ENCODE results near the gene CREB5. TPM values are rescaled to one million over a fixed set of nuclear protein-coding genes. Genes with fewer than 3 reads are reported as not detected.

Gene CREB5
- polyA plus RNA-seq, 1 donor from 2014 or later = 3.7 TPM

DNA sequence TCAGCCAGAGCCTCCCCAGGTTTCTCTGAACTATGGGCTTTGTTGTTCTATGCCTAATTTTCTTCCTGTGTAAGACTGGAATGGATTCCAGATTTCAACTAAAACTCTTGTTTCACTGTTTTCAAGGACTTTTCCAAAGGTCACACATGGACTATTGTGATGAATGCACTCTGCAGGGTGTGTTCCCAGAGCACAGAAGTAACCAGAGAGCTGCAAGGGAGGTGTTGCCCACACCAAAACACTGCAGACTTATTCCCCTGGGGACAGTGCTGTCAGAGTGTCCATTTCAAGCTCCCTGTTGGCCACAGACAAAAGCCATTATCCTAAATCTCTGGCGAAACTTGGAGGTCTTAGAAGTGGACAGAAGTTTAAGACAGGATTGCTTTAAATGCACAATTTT is 314.2 kb downstream of the CREB5 start:
- Histone ChIP-seq H3K4me2 (ENCODE audit: low read length) (no peak overlapping the region), H3K36me3 (ENCODE audit: insufficient read depth, low read length) (no peaks in the 10 kb centered on the region), H2AFZ (ENCODE audit: low read depth, low read length) (no peak overlapping the region), H3K9ac (ENCODE audit: low read length) (no peak overlapping the region), H3F3A (ENCODE audit: insufficient read depth, low read length, poor library complexity, severe bottlenecking) (peaks cover 4% of the 10 kb centered on the region), H3K9me3 (ENCODE audit: low read length) (no peaks in the 10 kb centered on the region), H3K27ac (ENCODE audit: low read length) (no peak overlapping the region), H3K27me3 (ENCODE audit: insufficient read depth, low read depth, low read length) (no peaks in the 10 kb centered on the region), H3K79me2 (replicated peaks; ENCODE audit: insufficient read depth, low read length) (no peaks in the 10 kb centered on the region), H3K4me3 (ENCODE audit: low read length) (no peak overlapping the region), H4K20me1 (ENCODE audit: insufficient read depth) (no peaks in the 10 kb centered on the region), H3K9me2 (ENCODE audit: insufficient read depth, low read length) (no peaks in the 10 kb centered on the region)
- TF ChIP-seq EP300 (conservative IDR thresholded peaks at IDR 0.05; ENCODE audit: poor library complexity, severe bottlenecking) (no peak), REST (IDR thresholded peaks at IDR 0.05; ENCODE audit: borderline replicate concordance) (no peak)

DNA sequence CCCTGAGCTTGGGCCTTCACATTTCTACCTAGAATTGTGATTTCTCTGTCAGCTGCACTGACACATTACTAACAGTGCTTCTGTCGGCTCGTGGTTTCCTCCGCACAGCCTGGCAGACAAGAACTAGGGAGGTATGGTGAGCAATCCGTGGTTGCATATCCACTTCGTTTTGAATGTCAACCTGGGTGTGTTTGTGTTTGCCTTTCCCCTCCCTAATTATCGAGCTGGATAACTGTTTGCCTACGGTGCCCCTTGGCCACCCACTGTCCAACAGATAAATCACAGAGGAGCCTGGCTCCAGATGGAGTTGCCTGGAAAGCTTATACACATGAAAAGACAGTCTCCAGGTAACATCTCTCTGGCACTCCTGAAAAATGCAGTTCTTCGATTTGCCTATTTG is 317.0 kb downstream of the CREB5 start:
- no peak for TF ChIP-seq REST (IDR thresholded peaks at IDR 0.05; ENCODE audit: borderline replicate concordance)
- no peak for TF ChIP-seq EZH2 (IDR thresholded peaks at IDR 0.05; ENCODE audit: borderline replicate concordance, insufficient read depth, low read length, poor library complexity, severe bottlenecking)
- TF ChIP-seq TAF1 (IDR thresholded peaks at IDR 0.05; ENCODE audit: low read depth) = no peak
- TF ChIP-seq RAD21 (conservative IDR thresholded peaks at IDR 0.05) = no peak
- TF ChIP-seq SMC3 (conservative IDR thresholded peaks at IDR 0.05; ENCODE audit: poor library complexity) = no peak
- no peaks in the 10 kb centered on the region for H4K20me1 ChIP-seq (ENCODE audit: insufficient read depth)
- no peaks in the 10 kb centered on the region for H3F3A ChIP-seq (ENCODE audit: insufficient read depth, low read length, poor library complexity, severe bottlenecking)
- H3K9ac ChIP-seq (ENCODE audit: low read length) = no peak overlapping the region
- H3K4me3 ChIP-seq (ENCODE audit: low read length) = no peak overlapping the region
- no peaks in the 10 kb centered on the region for H3K9me3 ChIP-seq (ENCODE audit: low read length)
- H2AFZ ChIP-seq (ENCODE audit: low read depth, low read length) = no peak overlapping the region
- H3K27me3 ChIP-seq (ENCODE audit: insufficient read depth, low read depth, low read length) = no peaks in the 10 kb centered on the region
- no peaks in the 10 kb centered on the region for H3K36me3 ChIP-seq (ENCODE audit: insufficient read depth, low read length)
- H3K79me2 ChIP-seq (replicated peaks; ENCODE audit: insufficient read depth, low read length) = no peaks in the 10 kb centered on the region
- H3K27ac ChIP-seq (ENCODE audit: low read length) = no peak overlapping the region
- H3K9me2 ChIP-seq (ENCODE audit: insufficient read depth, low read length) = no peaks in the 10 kb centered on the region
- no peak overlapping the region for H3K4me2 ChIP-seq (ENCODE audit: low read length)

DNA sequence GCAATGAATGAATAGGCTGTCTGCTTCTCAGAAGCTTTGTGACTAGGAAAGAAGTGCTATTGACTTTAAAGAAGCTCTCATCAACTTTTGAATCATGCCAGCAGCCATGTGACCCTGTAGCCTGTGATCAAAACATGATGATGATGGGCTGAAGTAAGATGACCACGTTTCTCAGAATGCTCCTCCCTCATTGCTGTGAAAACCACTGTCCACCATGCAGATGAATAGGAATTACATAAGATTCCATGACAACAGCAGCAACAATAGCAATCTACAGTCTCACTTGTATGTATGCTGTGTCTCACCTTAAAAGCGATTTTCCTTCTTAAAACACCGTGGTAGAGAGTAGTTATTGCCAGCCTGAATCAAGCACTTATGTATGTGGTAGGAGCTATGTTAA is 317.4 kb downstream of the CREB5 start:
- no peak overlapping the region for H3K9ac ChIP-seq (ENCODE audit: low read length)
- TF ChIP-seq POLR2AphosphoS5 (IDR thresholded peaks at IDR 0.05) (no peak), REST (IDR thresholded peaks at IDR 0.05; ENCODE audit: borderline replicate concordance) (no peak), EZH2 (IDR thresholded peaks at IDR 0.05; ENCODE audit: borderline replicate concordance, insufficient read depth, low read length, poor library complexity, severe bottlenecking) (no peak)
- H3K9me2 ChIP-seq (ENCODE audit: insufficient read depth, low read length) = no peaks in the 10 kb centered on the region
- H4K20me1 ChIP-seq (ENCODE audit: insufficient read depth) = no peaks in the 10 kb centered on the region
- no peak overlapping the region for H2AFZ ChIP-seq (ENCODE audit: low read depth, low read length)
- no peak overlapping the region for H3K4me2 ChIP-seq (ENCODE audit: low read length)
- H3K27me3 ChIP-seq (ENCODE audit: insufficient read depth, low read depth, low read length) = no peaks in the 10 kb centered on the region
- H3K27ac ChIP-seq (ENCODE audit: low read length) = no peak overlapping the region
- H3K36me3 ChIP-seq (ENCODE audit: insufficient read depth, low read length) = no peaks in the 10 kb centered on the region
- no peaks in the 10 kb centered on the region for H3K9me3 ChIP-seq (ENCODE audit: low read length)
- no peaks in the 10 kb centered on the region for H3F3A ChIP-seq (ENCODE audit: insufficient read depth, low read length, poor library complexity, severe bottlenecking)
- no peak overlapping the region for H3K4me3 ChIP-seq (ENCODE audit: low read length)
- H3K79me2 ChIP-seq (replicated peaks; ENCODE audit: insufficient read depth, low read length) = no peaks in the 10 kb centered on the region
